GM12878 (cell line): ENCODE results near the gene CNST. TPM values are rescaled to one million over a fixed set of nuclear protein-coding genes. Genes with fewer than 3 reads are reported as not detected.

Experiments
- ATAC-seq: fragments of 200-7000 bp; cut with Tn5 transposase; 3 replicates; pipeline ENCODE4 v1.9.1; 2020; ENCODE audit warnings: mild to moderate bottlenecking, moderate library complexity
- BruUV-seq: library from RNA; stranded (reverse); fragments of 400-500 nt; replicated peaks from 2 replicates; lab custom pipeline; 2021; lab: Mats Ljungman, UMichigan
- CTCF ChIA-PET: fragments of 300-600 bp; sonication (Branson Sonifier 250); formaldehyde crosslinking; extraction: SDS; loops from one replicate; lab custom pipeline; 2021; ENCODE audit warnings: inconsistent platforms; lab: Yijun Ruan, JAX
- POLR2A ChIA-PET: fragments of 350-600 bp; formaldehyde crosslinking; extraction: SDS; loops from one replicate; lab custom pipeline; 2021; ENCODE audit warnings: inconsistent platforms; lab: Charles Lee
- RAD21 ChIA-PET: fragments of 300-600 bp; sonication (Branson Sonifier 250); formaldehyde crosslinking; loops from one replicate; lab custom pipeline; 2023; ENCODE audit warnings: antibody characterized with exemption; ENCODE audit not compliant: unreplicated experiment; lab: Charles Lee
- SMC1A ChIA-PET: fragments of 300-600 bp; sonication (Branson Sonifier 250); formaldehyde crosslinking; loops from one replicate; lab custom pipeline; 2023; ENCODE audit not compliant: unreplicated experiment, uncharacterized antibody; lab: Charles Lee
- DNase-seq: peaks from one replicate; pipeline ENCODE4 v3.0.0-alpha.2; 2011; ENCODE audit warnings: low read depth, low spot score
- FAIRE-seq: peaks from 3 replicates; lab custom pipeline; 2011; peaks lifted over from hg19 to GRCh38; lab: Jason Lieb, UNC
- H2AFZ ChIP-seq: 2 replicates; pipeline ENCODE4 v1.6.0; 2011; ENCODE audit warnings: low read depth, low read length, control low read depth; ENCODE audit not compliant: control insufficient read depth
- H3K27ac ChIP-seq: 2 replicates; pipeline ENCODE4 v1.5.1; 2011; ENCODE audit warnings: control low read depth; ENCODE audit not compliant: control insufficient read depth, insufficient read depth
- H3K27me3 ChIP-seq, 2 experiments: replicated peaks in 1 of 2; 2 replicates each; pipeline versions ENCODE4 v1.6.0 to v1.6.1; 2011; ENCODE audit warnings: low read length in 1 of 2; ENCODE audit not compliant: control insufficient read depth in 2 of 2, insufficient read depth in 2 of 2
- H3K36me3 ChIP-seq, 2 experiments: 2 replicates each; pipeline ENCODE4 v1.5.1; 2011; ENCODE audit warnings: low read length in 1 of 2; ENCODE audit not compliant: control insufficient read depth in 2 of 2, insufficient read depth in 2 of 2
- H3K4me1 ChIP-seq: 2 replicates; pipeline ENCODE4 v1.6.1; 2011; ENCODE audit warnings: mild to moderate bottlenecking, low read length, moderate library complexity, mixed read lengths; ENCODE audit not compliant: control insufficient read depth, insufficient read depth
- H3K4me2 ChIP-seq: 2 replicates; pipeline ENCODE4 v1.6.0; 2011; ENCODE audit warnings: control low read depth; ENCODE audit not compliant: control insufficient read depth, insufficient read depth
- H3K4me3 ChIP-seq: fragments of 200-600 bp; sonication (generic); 2 replicates; pipeline ENCODE4 v1.5.1; 2016
- H3K79me2 ChIP-seq: 2 replicates; pipeline ENCODE4 v1.6.0; 2011; ENCODE audit warnings: low read length; ENCODE audit not compliant: control insufficient read depth, insufficient read depth
- H3K9ac ChIP-seq: 2 replicates; pipeline ENCODE4 v1.8.0; 2011; ENCODE audit warnings: low read length, control low read depth, mixed read lengths; ENCODE audit not compliant: control insufficient read depth, insufficient read depth
- H3K9me3 ChIP-seq: replicated peaks from 3 replicates; pipeline ENCODE4 v1.5.1; 2011; ENCODE audit warnings: mild to moderate bottlenecking, low read length; ENCODE audit not compliant: control insufficient read depth, insufficient read depth
- H4K20me1 ChIP-seq: 2 replicates; pipeline ENCODE4 v1.6.0; 2011; ENCODE audit not compliant: control insufficient read depth, insufficient read depth
- IKZF2 ChIP-seq, 2 experiments: fragments of 450-650 bp; IDR thresholded peaks; 2 replicates each; pipeline ENCODE4 v1.6.1; 2017; ENCODE audit warnings: mild to moderate bottlenecking in 2 of 2, moderate library complexity in 2 of 2
- JUNB ChIP-seq: IDR thresholded peaks from 2 replicates; pipeline ENCODE4 v1.6.1; 2016; ENCODE audit warnings: antibody characterized with exemption, mild to moderate bottlenecking
- KDM1A ChIP-seq: fragments of 200-600 bp; sonication (generic); IDR thresholded peaks from 2 replicates; pipeline ENCODE4 v1.6.1; 2016; ENCODE audit warnings: borderline replicate concordance
- MYC ChIP-seq: IDR thresholded peaks from 2 replicates; pipeline ENCODE4 v1.6.1; 2011; ENCODE audit warnings: mild to moderate bottlenecking, low read length, moderate library complexity, inconsistent platforms; ENCODE audit not compliant: insufficient read depth, insufficient replicate concordance, insufficient read length, severe bottlenecking
- RAD51 ChIP-seq: fragments of 450-650 bp; IDR thresholded peaks from 2 replicates; pipeline ENCODE4 v1.6.1; 2016; ENCODE audit warnings: moderate library complexity, mild to moderate bottlenecking, inconsistent platforms
- RELA ChIP-seq: fragments of 450-650 bp; IDR thresholded peaks from 2 replicates; pipeline ENCODE4 v1.8.0; 2014; ENCODE audit warnings: borderline replicate concordance; ENCODE audit not compliant: partially characterized antibody
- SIX5 ChIP-seq: IDR thresholded peaks from 2 replicates; pipeline ENCODE4 v1.6.1; 2011; ENCODE audit warnings: mild to moderate bottlenecking, low read depth, low read length, moderate library complexity; ENCODE audit not compliant: severe bottlenecking
- WGBS: methylation state at CpG from one replicate; pipeline ENCODE4 v1.1.6; 2016; ENCODE audit warnings: low lambda C conversion rate; ENCODE audit not compliant: insufficient replicate concordance, insufficient coverage; ENCODE audit errors: missing lambda C conversion rate; 5-methylcytosine and 5-hydroxymethylcytosine counted together
- in situ Hi-C: fragments of 300-500 bp; cut with MboI; formaldehyde crosslinking; loops from 9 replicates; pipeline ENCODE4 v1.14.3; 2018; ENCODE audit warnings: mixed read lengths
- intact Hi-C: fragments of 100-400 bp; cut with micrococcal nuclease; formaldehyde crosslinking; loops from one replicate; pipeline ENCODE4 v1.14.2; 2022; ENCODE audit not compliant: unreplicated experiment
- polyA plus RNA-seq, 11 experiments: library from polyadenylated mRNA; depleted of rRNA in 4 of 11; unstranded in 6 of 11; stranded (reverse) in 5 of 11; fragments of >200 nt; fragmentation: Nextera tagmentation in 4 of 11; fragmentation: Illumina TruSeq in 1 of 11; extraction: Ambion mirVana in 4 of 11; extraction: Trizol in 1 of 11; gene quantifications; 1 replicate in 1 of 11; 2 replicates in 10 of 11; pipeline versions ENCODE4 v1.2.1 to v1.2.3, GENCODE V29; 2011 to 2016; ENCODE audit warnings: inconsistent platforms in 2 of 11, missing spikeins in 2 of 11, low read depth in 1 of 11
- total RNA-seq, 4 experiments: library from RNA; depleted of rRNA in 3 of 4; stranded (reverse); fragments of >200 nt in 3 of 4; fragmentation: Illumina TruSeq in 1 of 4; extraction: Trizol in 1 of 4; gene quantifications; 2 replicates each; pipeline versions ENCODE4 v1.2.1 to v1.2.3, GENCODE V29; 2013 to 2021

The CNST gene
- total and polyA plus RNA-seq, 10 of the 15 experiments (the other 5 are each of a cell fraction or from before 2014, with no cell fraction given), result 4.8 to 16.2 (median 12.3) TPM

DNA sequence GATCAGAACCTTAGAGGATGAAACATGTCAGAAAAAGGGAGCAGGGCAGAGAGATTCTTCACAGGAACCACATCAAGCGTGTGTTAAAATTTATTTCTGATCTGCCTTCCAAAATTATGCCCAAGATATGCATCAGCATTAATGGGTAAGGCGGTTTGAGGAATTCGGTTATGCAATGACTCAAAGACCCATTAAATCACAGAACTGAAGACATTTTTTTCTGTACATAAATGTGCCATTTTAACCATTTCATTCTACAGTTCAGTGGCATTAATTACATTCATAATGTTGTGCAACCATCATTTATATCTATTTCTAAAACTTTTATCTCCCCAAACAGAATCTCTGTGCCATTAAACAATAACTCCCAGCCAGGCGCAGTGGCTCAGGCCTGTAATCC is 43.4 kb downstream of the CNST start:
- Histone ChIP-seq H3K4me2 (no peak overlapping the region), H3K27ac (no peak overlapping the region), H3K9ac (no peak overlapping the region), H3K79me2 (no peaks in the 10 kb centered on the region; the same call in none of the 2 replicates), H3K36me3 (no peaks in the 10 kb centered on the region; a peak in 1 of 4 replicates), H3K4me3 (no peak overlapping the region), H3K9me3 (no peaks in the 10 kb centered on the region), H3K4me1 (no peaks in the 10 kb centered on the region; the same call in 1 of the 2 replicates), H4K20me1 (no peaks in the 10 kb centered on the region), H2AFZ (no peak overlapping the region), H3K27me3 (no peaks in the 10 kb centered on the region)
- DNase-seq, result no peak
- POLR2A ChIA-PET, result no interaction called here
- no TSS peak for BruUV-seq
- CTCF ChIA-PET, result no interaction called here
- no peak for TF ChIP-seq RAD51
- no peak for TF ChIP-seq KDM1A
- TF ChIP-seq JUNB, result no peak
- no peak for TF ChIP-seq SIX5
- FAIRE-seq, result no peak
- no peak for ATAC-seq
- in situ Hi-C loops, result no loop called here
- RAD21 ChIA-PET, result no interaction called here
- intact Hi-C loops, result no loop called here
- 95% methylated on average over 4 of the region's 4 CpGs for WGBS
- SMC1A ChIA-PET, result no interaction called here

DNA sequence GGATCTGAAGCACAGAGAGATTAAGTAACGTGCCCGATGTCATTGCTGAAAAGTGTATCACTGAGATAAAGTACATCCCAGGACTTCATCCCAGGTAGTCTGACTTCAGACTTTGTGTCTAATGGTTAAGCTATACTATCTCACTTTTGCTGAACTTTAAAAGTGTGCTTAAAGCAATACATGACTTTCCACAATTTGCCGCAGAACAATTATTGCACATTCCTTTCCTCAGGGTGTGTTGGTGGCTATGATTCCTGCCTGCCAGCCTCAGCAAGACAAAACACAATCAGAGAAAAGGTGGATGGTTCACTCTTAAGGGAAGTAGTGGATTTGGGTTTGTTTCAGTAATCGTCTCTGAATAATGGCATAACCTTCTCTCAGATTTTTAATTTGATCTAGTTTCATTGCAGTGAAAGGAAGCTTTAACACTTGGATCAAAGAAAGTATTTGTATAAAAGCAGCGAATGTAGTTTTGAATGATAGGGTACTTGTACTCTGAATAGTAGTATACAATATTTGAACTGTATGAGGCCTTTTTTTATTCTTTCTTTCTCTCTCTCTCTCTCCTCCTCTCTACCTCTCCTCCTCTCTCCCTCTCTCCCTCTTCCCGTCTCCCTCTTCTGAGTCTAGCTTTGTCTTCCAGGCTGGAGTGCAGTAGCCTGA is 47.0 kb downstream of the CNST start:
- H3K9ac ChIP-seq, result no peak overlapping the region
- no peak overlapping the region for H2AFZ ChIP-seq
- no peaks in the 10 kb centered on the region for H3K27me3 ChIP-seq
- intact Hi-C loops (no loop called here), in situ Hi-C loops (no loop called here)
- no peak for ATAC-seq
- ChIA-PET RAD21 (interaction anchor here (1.2 kb wide), 1 partner anchor 14 kb away, joined by 3 read pairs; no protein-coding TSS in a partner anchor), SMC1A (interaction anchor here (0.7 to 1.4 kb wide), 5 partner anchors 10 to 1096 kb away, joined by 3 to 4 read pairs (median 3); no protein-coding TSS in a partner anchor), CTCF (no interaction called here), POLR2A (no interaction called here)
- no peak for FAIRE-seq
- no peak for TF ChIP-seq RELA
- TF ChIP-seq IKZF2 (IDR thresholded peaks at IDR 0.05), result no peak
- no peak for TF ChIP-seq MYC
- no TSS peak for BruUV-seq
- H4K20me1 ChIP-seq, result no peaks in the 10 kb centered on the region
- no peaks in the 10 kb centered on the region; the same call in 1 of the 2 replicates for H3K4me1 ChIP-seq
- DNase-seq, result no peak
- H3K9me3 ChIP-seq, result no peaks in the 10 kb centered on the region
- no peaks in the 10 kb centered on the region for H3K36me3 ChIP-seq
- 89% methylated on average over 5 of the region's 6 CpGs for WGBS
- no peak overlapping the region for H3K4me2 ChIP-seq
- H3K4me3 ChIP-seq, result no peak overlapping the region
- no peaks in the 10 kb centered on the region; the same call in none of the 2 replicates for H3K79me2 ChIP-seq
- no peak overlapping the region for H3K27ac ChIP-seq
